HEK293 (cell line): Measurements from ENCODE around the gene PCCA.

ENCODE experiments used
- KLF1 ChIP-seq: fragments of 450-650 bp; formaldehyde crosslinking; IDR thresholded peaks from 2 replicates; pipeline ENCODE4 v1.5.1; 2016; ENCODE audit warnings: missing biosample characterization, missing genetic modification characterization
- OVOL3 ChIP-seq: fragments of 450-650 bp; formaldehyde crosslinking; IDR thresholded peaks from 2 replicates; pipeline ENCODE4 v1.5.1; 2016; ENCODE audit warnings: missing biosample characterization, missing genetic modification characterization
- ZEB2 ChIP-seq: fragments of 450-650 bp; formaldehyde crosslinking; IDR thresholded peaks from 2 replicates; pipeline ENCODE4 v1.5.1; 2016; ENCODE audit warnings: missing biosample characterization, missing genetic modification characterization
- ZFP37 ChIP-seq: fragments of 450-650 bp; formaldehyde crosslinking; IDR thresholded peaks from 2 replicates; pipeline ENCODE4 v1.5.1; 2016; ENCODE audit warnings: missing biosample characterization, missing genetic modification characterization
- ZNF239 ChIP-seq: fragments of 450-650 bp; formaldehyde crosslinking; IDR thresholded peaks from 2 replicates; pipeline ENCODE4 v1.5.1; 2016; ENCODE audit warnings: missing biosample characterization, missing genetic modification characterization
- ZNF473 ChIP-seq: fragments of 450-650 bp; formaldehyde crosslinking; IDR thresholded peaks from 2 replicates; pipeline ENCODE4 v1.5.1; 2017; ENCODE audit warnings: missing biosample characterization, missing genetic modification characterization
- ZNF664 ChIP-seq: fragments of 450-650 bp; formaldehyde crosslinking; IDR thresholded peaks from 2 replicates; pipeline ENCODE4 v1.5.1; 2016; ENCODE audit warnings: missing biosample characterization, missing genetic modification characterization
- ZNF677 ChIP-seq: fragments of 450-650 bp; IDR thresholded peaks from 2 replicates; pipeline ENCODE4 v1.5.0; 2018; ENCODE audit warnings: missing biosample characterization, mild to moderate bottlenecking, missing genetic modification characterization, moderate library complexity
- ZNF707 ChIP-seq: fragments of 450-650 bp; formaldehyde crosslinking; IDR thresholded peaks from 2 replicates; pipeline ENCODE4 v1.5.1; 2016; ENCODE audit warnings: missing biosample characterization, missing genetic modification characterization
- ZNF768 ChIP-seq: fragments of 450-650 bp; formaldehyde crosslinking; IDR thresholded peaks from 2 replicates; pipeline ENCODE4 v1.5.1; 2018; ENCODE audit warnings: missing biosample characterization, mild to moderate bottlenecking, missing genetic modification characterization
- ZSCAN23 ChIP-seq: fragments of 450-650 bp; formaldehyde crosslinking; IDR thresholded peaks from 2 replicates; pipeline ENCODE4 v1.5.1; 2016; ENCODE audit warnings: missing biosample characterization, missing genetic modification characterization
- TF ChIP-seq, protein P1 (sequence below): fragments of 450-650 bp; formaldehyde crosslinking; IDR thresholded peaks from 2 replicates; pipeline ENCODE4 v1.5.1; 2016; ENCODE audit warnings: missing biosample characterization, missing genetic modification characterization
- TF ChIP-seq, protein P2 (sequence below): fragments of 450-650 bp; formaldehyde crosslinking; conservative IDR thresholded peaks from 2 replicates; pipeline ENCODE4 v1.5.1; 2016; ENCODE audit warnings: low read depth, missing biosample characterization, missing genetic modification characterization
- TF ChIP-seq, protein P3 (sequence below): fragments of 450-650 bp; formaldehyde crosslinking; IDR thresholded peaks from 2 replicates; pipeline ENCODE4 v1.5.1; 2016; ENCODE audit warnings: missing biosample characterization, missing genetic modification characterization
- TF ChIP-seq, protein P4 (sequence below): sonication (generic); formaldehyde crosslinking; IDR thresholded peaks from 2 replicates; pipeline ENCODE4 v1.8.1; 2022; ENCODE audit warnings: mild to moderate bottlenecking, moderate library complexity, missing genetic modification reagents
- TF ChIP-seq, protein P5 (sequence below): fragments of 450-650 bp; formaldehyde crosslinking; IDR thresholded peaks from 2 replicates; pipeline ENCODE4 v1.5.1; 2016; ENCODE audit warnings: missing biosample characterization, missing genetic modification characterization
- TF ChIP-seq, protein P6 (sequence below): fragments of 450-650 bp; formaldehyde crosslinking; IDR thresholded peaks from 2 replicates; pipeline ENCODE4 v1.5.1; 2016; ENCODE audit warnings: missing biosample characterization, missing genetic modification characterization
- TF ChIP-seq, protein P7 (sequence below): fragments of 450-650 bp; formaldehyde crosslinking; IDR thresholded peaks from 2 replicates; pipeline ENCODE4 v1.5.1; 2017; ENCODE audit warnings: missing biosample characterization, missing genetic modification characterization

Gene PCCA

DNA sequence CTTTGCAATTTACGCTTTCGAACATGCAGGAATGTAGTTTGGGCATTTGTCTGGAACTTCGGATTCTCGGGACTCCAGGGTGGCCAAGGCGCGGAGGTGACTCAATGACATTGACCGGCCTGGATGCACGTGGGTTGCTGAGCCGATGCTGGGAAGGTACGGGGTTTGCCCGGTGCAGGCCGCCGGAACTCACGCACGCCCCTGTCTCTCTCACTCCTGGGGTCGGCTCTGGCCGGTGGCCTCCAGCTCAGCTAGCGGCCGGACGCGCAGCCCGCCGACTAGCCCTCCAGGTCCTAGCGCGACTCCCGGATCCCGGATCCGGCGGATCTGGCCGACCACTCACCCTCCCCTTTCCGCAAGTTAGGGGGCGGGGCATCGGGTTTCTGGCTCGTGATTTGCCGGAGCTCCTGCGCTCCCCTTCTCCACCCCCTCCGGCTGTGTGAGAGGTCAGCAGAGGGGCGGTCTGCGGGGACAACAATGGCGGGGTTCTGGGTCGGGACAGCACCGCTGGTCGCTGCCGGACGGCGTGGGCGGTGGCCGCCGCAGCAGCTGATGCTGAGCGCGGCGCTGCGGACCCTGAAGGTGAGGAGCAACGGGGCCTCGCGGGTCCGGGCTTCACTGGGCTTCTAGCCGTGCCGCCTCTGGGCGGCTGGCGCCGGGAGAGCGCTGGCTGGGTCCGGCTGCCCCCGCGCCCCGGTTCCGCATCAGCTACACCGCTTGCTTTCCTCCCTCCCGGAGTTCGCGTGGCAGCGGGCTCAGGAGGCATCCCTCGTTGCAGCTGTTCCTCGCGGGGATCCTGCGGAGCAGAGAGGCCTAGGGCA is at the start of gene PCCA (continued):
- TF ChIP-seq, protein P1, sequence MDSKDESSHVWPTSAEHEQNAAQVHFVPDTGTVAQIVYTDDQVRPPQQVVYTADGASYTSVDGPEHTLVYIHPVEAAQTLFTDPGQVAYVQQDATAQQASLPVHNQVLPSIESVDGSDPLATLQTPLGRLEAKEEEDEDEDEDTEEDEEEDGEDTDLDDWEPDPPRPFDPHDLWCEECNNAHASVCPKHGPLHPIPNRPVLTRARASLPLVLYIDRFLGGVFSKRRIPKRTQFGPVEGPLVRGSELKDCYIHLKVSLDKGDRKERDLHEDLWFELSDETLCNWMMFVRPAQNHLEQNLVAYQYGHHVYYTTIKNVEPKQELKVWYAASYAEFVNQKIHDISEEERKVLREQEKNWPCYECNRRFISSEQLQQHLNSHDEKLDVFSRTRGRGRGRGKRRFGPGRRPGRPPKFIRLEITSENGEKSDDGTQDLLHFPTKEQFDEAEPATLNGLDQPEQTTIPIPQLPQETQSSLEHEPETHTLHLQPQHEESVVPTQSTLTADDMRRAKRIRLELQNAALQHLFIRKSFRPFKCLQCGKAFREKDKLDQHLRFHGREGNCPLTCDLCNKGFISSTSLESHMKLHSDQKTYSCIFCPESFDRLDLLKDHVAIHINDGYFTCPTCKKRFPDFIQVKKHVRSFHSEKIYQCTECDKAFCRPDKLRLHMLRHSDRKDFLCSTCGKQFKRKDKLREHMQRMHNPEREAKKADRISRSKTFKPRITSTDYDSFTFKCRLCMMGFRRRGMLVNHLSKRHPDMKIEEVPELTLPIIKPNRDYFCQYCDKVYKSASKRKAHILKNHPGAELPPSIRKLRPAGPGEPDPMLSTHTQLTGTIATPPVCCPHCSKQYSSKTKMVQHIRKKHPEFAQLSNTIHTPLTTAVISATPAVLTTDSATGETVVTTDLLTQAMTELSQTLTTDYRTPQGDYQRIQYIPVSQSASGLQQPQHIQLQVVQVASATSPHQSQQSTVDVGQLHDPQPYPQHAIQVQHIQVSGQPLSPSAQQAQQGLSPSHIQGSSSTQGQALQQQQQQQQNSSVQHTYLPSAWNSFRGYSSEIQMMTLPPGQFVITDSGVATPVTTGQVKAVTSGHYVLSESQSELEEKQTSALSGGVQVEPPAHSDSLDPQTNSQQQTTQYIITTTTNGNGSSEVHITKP (tag by site-specific recombination): peak; percentile 68
- TF ChIP-seq ZNF707 (tag by site-specific recombination) (no peak), ZNF768 (tag by site-specific recombination) (no peak), ZNF239 (tag by site-specific recombination) (no peak), ZNF677 (tag by site-specific recombination) (0 out of 2 replicates have a peak, but pooled peaks have one; percentile 37), ZNF664 (tag by site-specific recombination) (no peak), ZNF473 (tag by site-specific recombination) (no peak), OVOL3 (tag by site-specific recombination) (no peak), ZSCAN23 (0 out of 2 replicates have a peak, but pooled peaks have one; percentile 41), ZFP37 (tag by site-specific recombination) (peak; percentile 62; the same call in 1 of the 2 replicates), KLF1 (peak; percentile 55), ZEB2 (tag by site-specific recombination) (peak; percentile 72; the same call in 1 of the 2 replicates)
- TF ChIP-seq, protein P2, sequence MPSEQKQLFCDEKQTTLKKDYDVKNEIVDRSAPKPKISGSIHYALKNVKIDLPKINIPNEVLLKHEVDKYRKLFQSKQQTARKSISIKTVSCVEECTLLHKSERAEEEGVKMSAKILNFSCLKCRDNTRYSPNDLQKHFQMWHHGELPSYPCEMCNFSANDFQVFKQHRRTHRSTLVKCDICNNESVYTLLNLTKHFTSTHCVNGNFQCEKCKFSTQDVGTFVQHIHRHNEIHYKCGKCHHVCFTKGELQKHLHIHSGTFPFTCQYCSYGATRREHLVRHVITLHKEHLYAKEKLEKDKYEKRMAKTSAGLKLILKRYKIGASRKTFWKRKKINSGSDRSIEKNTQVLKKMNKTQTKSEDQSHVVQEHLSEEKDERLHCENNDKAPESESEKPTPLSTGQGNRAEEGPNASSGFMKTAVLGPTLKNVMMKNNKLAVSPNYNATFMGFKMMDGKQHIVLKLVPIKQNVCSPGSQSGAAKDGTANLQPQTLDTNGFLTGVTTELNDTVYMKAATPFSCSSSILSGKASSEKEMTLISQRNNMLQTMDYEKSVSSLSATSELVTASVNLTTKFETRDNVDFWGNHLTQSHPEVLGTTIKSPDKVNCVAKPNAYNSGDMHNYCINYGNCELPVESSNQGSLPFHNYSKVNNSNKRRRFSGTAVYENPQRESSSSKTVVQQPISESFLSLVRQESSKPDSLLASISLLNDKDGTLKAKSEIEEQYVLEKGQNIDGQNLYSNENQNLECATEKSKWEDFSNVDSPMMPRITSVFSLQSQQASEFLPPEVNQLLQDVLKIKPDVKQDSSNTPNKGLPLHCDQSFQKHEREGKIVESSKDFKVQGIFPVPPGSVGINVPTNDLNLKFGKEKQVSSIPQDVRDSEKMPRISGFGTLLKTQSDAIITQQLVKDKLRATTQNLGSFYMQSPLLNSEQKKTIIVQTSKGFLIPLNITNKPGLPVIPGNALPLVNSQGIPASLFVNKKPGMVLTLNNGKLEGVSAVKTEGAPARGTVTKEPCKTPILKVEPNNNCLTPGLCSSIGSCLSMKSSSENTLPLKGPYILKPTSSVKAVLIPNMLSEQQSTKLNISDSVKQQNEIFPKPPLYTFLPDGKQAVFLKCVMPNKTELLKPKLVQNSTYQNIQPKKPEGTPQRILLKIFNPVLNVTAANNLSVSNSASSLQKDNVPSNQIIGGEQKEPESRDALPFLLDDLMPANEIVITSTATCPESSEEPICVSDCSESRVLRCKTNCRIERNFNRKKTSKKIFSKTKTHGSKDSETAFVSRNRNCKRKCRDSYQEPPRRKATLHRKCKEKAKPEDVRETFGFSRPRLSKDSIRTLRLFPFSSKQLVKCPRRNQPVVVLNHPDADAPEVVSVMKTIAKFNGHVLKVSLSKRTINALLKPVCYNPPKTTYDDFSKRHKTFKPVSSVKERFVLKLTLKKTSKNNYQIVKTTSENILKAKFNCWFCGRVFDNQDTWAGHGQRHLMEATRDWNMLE: 0 out of 2 replicates have a peak, but pooled peaks have one; percentile 22
- TF ChIP-seq, protein P3, sequence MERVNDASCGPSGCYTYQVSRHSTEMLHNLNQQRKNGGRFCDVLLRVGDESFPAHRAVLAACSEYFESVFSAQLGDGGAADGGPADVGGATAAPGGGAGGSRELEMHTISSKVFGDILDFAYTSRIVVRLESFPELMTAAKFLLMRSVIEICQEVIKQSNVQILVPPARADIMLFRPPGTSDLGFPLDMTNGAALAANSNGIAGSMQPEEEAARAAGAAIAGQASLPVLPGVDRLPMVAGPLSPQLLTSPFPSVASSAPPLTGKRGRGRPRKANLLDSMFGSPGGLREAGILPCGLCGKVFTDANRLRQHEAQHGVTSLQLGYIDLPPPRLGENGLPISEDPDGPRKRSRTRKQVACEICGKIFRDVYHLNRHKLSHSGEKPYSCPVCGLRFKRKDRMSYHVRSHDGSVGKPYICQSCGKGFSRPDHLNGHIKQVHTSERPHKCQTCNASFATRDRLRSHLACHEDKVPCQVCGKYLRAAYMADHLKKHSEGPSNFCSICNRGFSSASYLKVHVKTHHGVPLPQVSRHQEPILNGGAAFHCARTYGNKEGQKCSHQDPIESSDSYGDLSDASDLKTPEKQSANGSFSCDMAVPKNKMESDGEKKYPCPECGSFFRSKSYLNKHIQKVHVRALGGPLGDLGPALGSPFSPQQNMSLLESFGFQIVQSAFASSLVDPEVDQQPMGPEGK (tag by site-specific recombination): peak; percentile 85
- TF ChIP-seq, protein P4, sequence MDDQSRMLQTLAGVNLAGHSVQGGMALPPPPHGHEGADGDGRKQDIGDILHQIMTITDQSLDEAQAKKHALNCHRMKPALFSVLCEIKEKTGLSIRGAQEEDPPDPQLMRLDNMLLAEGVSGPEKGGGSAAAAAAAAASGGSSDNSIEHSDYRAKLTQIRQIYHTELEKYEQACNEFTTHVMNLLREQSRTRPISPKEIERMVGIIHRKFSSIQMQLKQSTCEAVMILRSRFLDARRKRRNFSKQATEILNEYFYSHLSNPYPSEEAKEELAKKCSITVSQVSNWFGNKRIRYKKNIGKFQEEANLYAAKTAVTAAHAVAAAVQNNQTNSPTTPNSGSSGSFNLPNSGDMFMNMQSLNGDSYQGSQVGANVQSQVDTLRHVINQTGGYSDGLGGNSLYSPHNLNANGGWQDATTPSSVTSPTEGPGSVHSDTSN (CRISPR knock-in tag): no peak; the same call in 1 of the 2 replicates
- TF ChIP-seq, protein P5, sequence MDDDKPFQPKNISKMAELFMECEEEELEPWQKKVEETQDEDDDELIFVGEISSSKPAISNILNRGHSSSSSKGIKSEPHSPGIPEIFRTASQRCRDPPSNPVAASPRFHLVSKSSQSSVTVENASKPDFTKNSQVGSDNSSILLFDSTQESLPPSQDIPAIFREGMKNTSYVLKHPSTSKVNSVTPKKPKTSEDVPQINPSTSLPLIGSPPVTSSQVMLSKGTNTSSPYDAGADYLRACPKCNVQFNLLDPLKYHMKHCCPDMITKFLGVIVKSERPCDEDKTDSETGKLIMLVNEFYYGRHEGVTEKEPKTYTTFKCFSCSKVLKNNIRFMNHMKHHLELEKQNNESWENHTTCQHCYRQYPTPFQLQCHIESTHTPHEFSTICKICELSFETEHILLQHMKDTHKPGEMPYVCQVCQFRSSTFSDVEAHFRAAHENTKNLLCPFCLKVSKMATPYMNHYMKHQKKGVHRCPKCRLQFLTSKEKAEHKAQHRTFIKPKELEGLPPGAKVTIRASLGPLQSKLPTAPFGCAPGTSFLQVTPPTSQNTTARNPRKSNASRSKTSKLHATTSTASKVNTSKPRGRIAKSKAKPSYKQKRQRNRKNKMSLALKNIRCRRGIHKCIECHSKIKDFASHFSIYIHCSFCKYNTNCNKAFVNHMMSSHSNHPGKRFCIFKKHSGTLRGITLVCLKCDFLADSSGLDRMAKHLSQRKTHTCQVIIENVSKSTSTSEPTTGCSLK (tag by site-specific recombination): no peak
- TF ChIP-seq, protein P6, sequence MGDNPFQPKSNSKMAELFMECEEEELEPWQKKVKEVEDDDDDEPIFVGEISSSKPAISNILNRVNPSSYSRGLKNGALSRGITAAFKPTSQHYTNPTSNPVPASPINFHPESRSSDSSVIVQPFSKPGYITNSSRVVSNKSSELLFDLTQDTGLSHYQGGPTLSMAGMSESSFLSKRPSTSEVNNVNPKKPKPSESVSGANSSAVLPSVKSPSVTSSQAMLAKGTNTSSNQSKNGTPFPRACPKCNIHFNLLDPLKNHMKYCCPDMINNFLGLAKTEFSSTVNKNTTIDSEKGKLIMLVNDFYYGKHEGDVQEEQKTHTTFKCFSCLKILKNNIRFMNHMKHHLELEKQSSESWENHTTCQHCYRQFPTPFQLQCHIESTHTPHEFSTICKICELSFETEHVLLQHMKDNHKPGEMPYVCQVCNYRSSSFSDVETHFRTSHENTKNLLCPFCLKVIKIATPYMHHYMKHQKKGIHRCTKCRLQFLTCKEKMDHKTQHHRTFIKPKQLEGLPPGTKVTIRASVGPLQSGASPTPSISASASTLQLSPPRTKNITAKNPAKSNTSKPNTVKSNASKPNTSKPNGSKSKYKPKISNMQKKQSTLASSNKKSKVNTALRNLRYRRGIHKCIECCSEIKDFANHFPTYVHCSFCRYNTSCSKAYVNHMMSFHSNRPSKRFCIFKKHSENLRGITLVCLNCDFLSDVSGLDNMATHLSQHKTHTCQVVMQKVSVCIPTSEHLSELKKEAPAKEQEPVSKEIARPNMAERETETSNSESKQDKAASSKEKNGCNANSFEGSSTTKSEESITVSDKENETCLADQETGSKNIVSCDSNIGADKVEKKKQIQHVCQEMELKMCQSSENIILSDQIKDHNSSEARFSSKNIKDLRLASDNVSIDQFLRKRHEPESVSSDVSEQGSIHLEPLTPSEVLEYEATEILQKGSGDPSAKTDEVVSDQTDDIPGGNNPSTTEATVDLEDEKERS (tag by site-specific recombination): no peak
- TF ChIP-seq, protein P7, sequence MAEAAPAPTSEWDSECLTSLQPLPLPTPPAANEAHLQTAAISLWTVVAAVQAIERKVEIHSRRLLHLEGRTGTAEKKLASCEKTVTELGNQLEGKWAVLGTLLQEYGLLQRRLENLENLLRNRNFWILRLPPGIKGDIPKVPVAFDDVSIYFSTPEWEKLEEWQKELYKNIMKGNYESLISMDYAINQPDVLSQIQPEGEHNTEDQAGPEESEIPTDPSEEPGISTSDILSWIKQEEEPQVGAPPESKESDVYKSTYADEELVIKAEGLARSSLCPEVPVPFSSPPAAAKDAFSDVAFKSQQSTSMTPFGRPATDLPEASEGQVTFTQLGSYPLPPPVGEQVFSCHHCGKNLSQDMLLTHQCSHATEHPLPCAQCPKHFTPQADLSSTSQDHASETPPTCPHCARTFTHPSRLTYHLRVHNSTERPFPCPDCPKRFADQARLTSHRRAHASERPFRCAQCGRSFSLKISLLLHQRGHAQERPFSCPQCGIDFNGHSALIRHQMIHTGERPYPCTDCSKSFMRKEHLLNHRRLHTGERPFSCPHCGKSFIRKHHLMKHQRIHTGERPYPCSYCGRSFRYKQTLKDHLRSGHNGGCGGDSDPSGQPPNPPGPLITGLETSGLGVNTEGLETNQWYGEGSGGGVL: no peak; the same call in 1 of the 2 replicates
